ENCODE measurements around the gene CCNY.
A peak's percentile ranks its signal among the peaks of the same experiment; 100 is the strongest.
"Not testable (repeated sequence)": the region's sequence is repeated elsewhere in the genome, so short reads cannot be mapped to it uniquely, and the experiment has no call there.

Gene CCNY

GRCh38 chr10:35409094-35409582 is 72.8 kb downstream of the CCNY start:
- FAIRE-seq, result peak; percentile 93

GRCh38 chr10:35409808-35410207 is 73.5 kb downstream of the CCNY start:
- DNase-seq (ENCODE audit: insufficient read length, low spot score) (no peak), FAIRE-seq (no peak)
- TF ChIP-seq POLR2A (IDR thresholded peaks at IDR 0.05; ENCODE audit: low read depth, low read length), result no peak

More at GRCh38 chr10:35409094-35409582, 72.8 kb downstream of the CCNY start:
- TF ChIP-seq POLR2A (IDR thresholded peaks at IDR 0.05; ENCODE audit: low read depth, low read length), result no peak
- peak; percentile 92 for DNase-seq (ENCODE audit: insufficient read length, low spot score)

GRCh38 chr10:35412003-35412723 is 75.9 kb downstream of the CCNY start:
- TF ChIP-seq POLR2A (IDR thresholded peaks at IDR 0.05; ENCODE audit: low read depth, low read length), result no peak
- FAIRE-seq (no peak), DNase-seq (ENCODE audit: insufficient read length, low spot score) (no peak)

GRCh38 chr10:35412900-35413491 is 76.7 kb downstream of the CCNY start:
- peak; percentile 68 for DNase-seq (ENCODE audit: insufficient read length, low spot score)

GRCh38 chr10:35413985-35414861 is 77.9 kb downstream of the CCNY start:
- FAIRE-seq, result no peak
- TF ChIP-seq POLR2A (IDR thresholded peaks at IDR 0.05; ENCODE audit: low read depth, low read length), result no peak
- DNase-seq (ENCODE audit: insufficient read length, low spot score), result no peak

More at GRCh38 chr10:35412900-35413491, 76.7 kb downstream of the CCNY start:
- TF ChIP-seq POLR2A (IDR thresholded peaks at IDR 0.05; ENCODE audit: low read depth, low read length), result no peak
- FAIRE-seq, result peak; percentile 75

GRCh38 chr10:35415505-35415904 is 79.2 kb downstream of the CCNY start:
- FAIRE-seq (no peak), DNase-seq (ENCODE audit: insufficient read length, low spot score) (no peak)
- TF ChIP-seq POLR2A (IDR thresholded peaks at IDR 0.05; ENCODE audit: low read depth, low read length), result no peak

GRCh38 chr10:35416619-35417312 is 80.5 kb downstream of the CCNY start:
- no peak for FAIRE-seq
- DNase-seq (ENCODE audit: insufficient read length, low spot score), result no peak
- TF ChIP-seq POLR2A (IDR thresholded peaks at IDR 0.05; ENCODE audit: low read depth, low read length), result no peak

GRCh38 chr10:35417313-35417625 is 81.0 kb downstream of the CCNY start:
- TF ChIP-seq POLR2A (IDR thresholded peaks at IDR 0.05; ENCODE audit: low read depth, low read length), result no peak
- no peak for DNase-seq (ENCODE audit: insufficient read length, low spot score)
- FAIRE-seq, result no peak

GRCh38 chr10:35417795-35418194 is 81.5 kb downstream of the CCNY start:
- DNase-seq (ENCODE audit: insufficient read length, low spot score), result no peak
- no peak for TF ChIP-seq POLR2A (IDR thresholded peaks at IDR 0.05; ENCODE audit: low read depth, low read length)
- FAIRE-seq, result no peak

GRCh38 chr10:35418580-35418979 is 82.3 kb downstream of the CCNY start:
- not testable (repeated sequence) for FAIRE-seq; DNase-seq (ENCODE audit: insufficient read length, low spot score)

GRCh38 chr10:35420044-35420443 is 83.7 kb downstream of the CCNY start:
- FAIRE-seq, result no peak
- no peak for TF ChIP-seq POLR2A (IDR thresholded peaks at IDR 0.05; ENCODE audit: low read depth, low read length)
- DNase-seq (ENCODE audit: insufficient read length, low spot score), result no peak

GRCh38 chr10:35420827-35421552 is 84.7 kb downstream of the CCNY start:
- DNase-seq (ENCODE audit: insufficient read length, low spot score), result no peak
- no peak for TF ChIP-seq POLR2A (IDR thresholded peaks at IDR 0.05; ENCODE audit: low read depth, low read length)
- no peak for FAIRE-seq

GRCh38 chr10:35421553-35422178 is 85.4 kb downstream of the CCNY start:
- DNase-seq (ENCODE audit: insufficient read length, low spot score), result peak; percentile 63
- peak; percentile 89 for FAIRE-seq
- no peak for TF ChIP-seq POLR2A (IDR thresholded peaks at IDR 0.05; ENCODE audit: low read depth, low read length)

Measured in H54 (cell line).